ENCODE results near the gene IL13RA1.
A peak's percentile ranks its signal among the peaks of the same experiment; 100 is the strongest.

Gene IL13RA1

GRCh38 chrX:118824173-118824730 is 96.8 kb downstream of the IL13RA1 start:
- peak overlapping the region; percentile 31; the same call in 1 of the 2 replicates for H3K4me3 ChIP-seq (ENCODE audit: low read length)

GRCh38 chrX:118825227-118825626 is 97.8 kb downstream of the IL13RA1 start:
- WGBS (ENCODE audit: insufficient coverage, insufficient read length), result no CpG with 5 or more reads among the region's 16 CpGs
- Histone ChIP-seq H3K9me3 (ENCODE audit: control insufficient read depth, insufficient read depth, low read length) (no peaks in the 10 kb centered on the region), H3K4me1 (ENCODE audit: control insufficient read depth, insufficient read depth, low read length) (no peaks in the 10 kb centered on the region), H3K27me3 (ENCODE audit: control insufficient read depth, insufficient read depth, low read length) (peaks cover 46% of the 10 kb centered on the region), H3K36me3 (ENCODE audit: control insufficient read depth, insufficient read depth, low read length) (no peaks in the 10 kb centered on the region), H3K4me3 (ENCODE audit: low read length) (no peak overlapping the region), H3K27ac (ENCODE audit: low read length) (no peak overlapping the region)
- DNase-seq (ENCODE audit: low read depth, low spot score), result no peak

More at GRCh38 chrX:118824173-118824730, 96.8 kb downstream of the IL13RA1 start:
- Histone ChIP-seq H3K27ac (ENCODE audit: low read length) (no peak overlapping the region), H3K9me3 (ENCODE audit: control insufficient read depth, insufficient read depth, low read length) (no peaks in the 10 kb centered on the region), H3K4me1 (ENCODE audit: control insufficient read depth, insufficient read depth, low read length) (no peaks in the 10 kb centered on the region), H3K36me3 (ENCODE audit: control insufficient read depth, insufficient read depth, low read length) (no peaks in the 10 kb centered on the region), H3K27me3 (ENCODE audit: control insufficient read depth, insufficient read depth, low read length) (peaks cover 46% of the 10 kb centered on the region)
- DNase-seq (ENCODE audit: low read depth, low spot score), result no peak
- no CpG with 5 or more reads among the region's 22 CpGs for WGBS (ENCODE audit: insufficient coverage, insufficient read length)

GRCh38 chrX:118839334-118839958 is 112.0 kb downstream of the IL13RA1 start:
- Histone ChIP-seq H3K27ac (ENCODE audit: low read length) (no peak overlapping the region), H3K36me3 (ENCODE audit: control insufficient read depth, insufficient read depth, low read length) (no peaks in the 10 kb centered on the region), H3K4me3 (ENCODE audit: low read length) (peak overlapping the region; percentile 49; the same call in 1 of the 2 replicates), H3K4me1 (ENCODE audit: control insufficient read depth, insufficient read depth, low read length) (no peaks in the 10 kb centered on the region), H3K27me3 (ENCODE audit: control insufficient read depth, insufficient read depth, low read length) (0 out of 2 replicates have a peak, but pooled peaks cover 1% of the 10 kb centered on the region), H3K9me3 (ENCODE audit: control insufficient read depth, insufficient read depth, low read length) (no peaks in the 10 kb centered on the region)
- no peak for DNase-seq (ENCODE audit: low read depth, low spot score)
- no CpG with 5 or more reads among the region's 50 CpGs for WGBS (ENCODE audit: insufficient coverage, insufficient read length)
